DMS53 treated with DMSO at 0.1 percent for 48 hours (cell line): ENCODE data around the gene COPS9.

Source experiments
- DNase-seq: peaks from one replicate; lab custom pipeline; 2025; ENCODE audit not compliant: unreplicated experiment; lab: John Stamatoyannopoulos, UW

Gene COPS9

GRCh38 chr2:240137596-240138253 is 1.6 kb upstream of the COPS9 start:
- DNase-seq = no peak

- no peak for DNase-seq
These were observed 677 bp upstream of the COPS9 start for GRCh38 chr2:240136671-240137292.

- DNase-seq = no peak
These were observed 446 bp downstream of the COPS9 start for GRCh38 chr2:240135706-240136012.

- no peak for DNase-seq
These were observed 1.1 kb downstream of the COPS9 start for GRCh38 chr2:240134956-240135520.

- no peak for DNase-seq
These were observed 1.6 kb downstream of the COPS9 start for GRCh38 chr2:240134466-240134865.

GRCh38 chr2:240133401-240133800 is 2.7 kb downstream of the COPS9 start:
- no peak for DNase-seq

GRCh38 chr2:240132651-240132980 is 3.5 kb downstream of the COPS9 start:
- DNase-seq = no peak

GRCh38 chr2:240131941-240132650 is 4.0 kb downstream of the COPS9 start:
- no peak for DNase-seq

GRCh38 chr2:240131296-240131695 is 4.8 kb downstream of the COPS9 start:
- no peak for DNase-seq

GRCh38 chr2:240130393-240131195 is 5.5 kb downstream of the COPS9 start:
- no peak for DNase-seq

- no peak for DNase-seq
These were observed 6.2 kb downstream of the COPS9 start for GRCh38 chr2:240129731-240130392.

GRCh38 chr2:240129311-240129710 is 6.8 kb downstream of the COPS9 start:
- DNase-seq = no peak

GRCh38 chr2:240128608-240129145 is 7.4 kb downstream of the COPS9 start:
- no peak for DNase-seq

GRCh38 chr2:240127911-240128607 is 8.0 kb downstream of the COPS9 start:
- no peak for DNase-seq

- DNase-seq = no peak
These were observed 8.8 kb downstream of the COPS9 start for GRCh38 chr2:240127191-240127750.

- DNase-seq = no peak
These were observed 9.4 kb downstream of the COPS9 start for GRCh38 chr2:240126731-240127130.

- no peak for DNase-seq
These were observed 10.4 kb downstream of the COPS9 start for GRCh38 chr2:240125742-240126141.

- no peak for DNase-seq
These were observed 11.5 kb downstream of the COPS9 start for GRCh38 chr2:240124651-240125030.

GRCh38 chr2:240123821-240124650 is 12.1 kb downstream of the COPS9 start:
- DNase-seq = no peak
